Activated CD8-positive, alpha-beta memory T cell treated with anti-CD3 and anti-CD28 coated beads for 48 hours (primary cell): ENCODE data around the gene ARMC8.

ENCODE experiments used
- DNase-seq, 3 experiments: peaks; one replicate each; pipeline ENCODE4 v3.0.0-alpha.2; 2020; ENCODE audit warnings: low read depth in 2 of 3, low spot score in 2 of 3

ARMC8 gene

GRCh38 chr3:138199851-138200250 lies 12.8 kb downstream of the ARMC8 start:
- no peak for DNase-seq

DNA sequence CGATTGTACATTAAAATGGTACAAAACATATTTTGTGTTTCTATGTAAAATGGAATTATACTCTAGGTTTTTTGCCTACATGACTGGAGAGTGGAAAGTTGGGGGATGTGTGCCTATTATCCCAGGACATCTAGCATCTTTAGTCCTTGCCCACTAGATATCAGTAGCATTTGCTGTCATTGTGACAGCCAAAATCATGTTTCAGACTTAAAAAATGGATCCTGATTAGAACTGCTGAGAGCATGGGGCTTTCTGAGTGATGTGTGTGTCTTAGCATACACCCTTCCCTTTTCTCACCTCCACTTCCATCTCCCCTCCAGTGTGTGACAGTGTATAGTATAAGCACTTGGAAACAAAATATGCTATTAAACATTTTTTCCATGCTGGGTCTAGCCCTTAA lies 13.3 kb downstream of the ARMC8 start:
- DNase-seq: no peak

GRCh38 chr3:138202945-138203701 lies 16.0 kb downstream of the ARMC8 start:
- DNase-seq: no peak

DNA sequence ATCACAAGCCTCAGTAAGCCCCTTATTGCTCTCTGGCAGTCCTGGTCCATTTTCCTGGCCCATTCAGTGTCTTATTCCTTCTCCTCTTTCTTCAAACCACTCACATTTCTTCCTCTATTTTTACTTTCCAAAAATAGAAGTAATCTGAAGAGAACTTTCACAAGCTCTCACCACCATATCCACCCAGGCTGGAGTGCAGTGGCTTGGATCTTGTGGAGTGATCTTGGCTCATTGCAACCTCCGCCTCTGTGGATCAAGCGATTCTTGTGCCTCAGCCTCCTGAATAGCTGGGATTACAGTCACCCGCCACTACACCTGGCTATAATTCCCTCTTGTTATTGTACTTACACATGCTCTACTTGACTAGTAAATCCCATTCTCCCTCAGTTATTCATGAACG lies 16.8 kb downstream of the ARMC8 start:
- no peak for DNase-seq

GRCh38 chr3:138205527-138205926 lies 18.4 kb downstream of the ARMC8 start:
- DNase-seq: no peak

DNA sequence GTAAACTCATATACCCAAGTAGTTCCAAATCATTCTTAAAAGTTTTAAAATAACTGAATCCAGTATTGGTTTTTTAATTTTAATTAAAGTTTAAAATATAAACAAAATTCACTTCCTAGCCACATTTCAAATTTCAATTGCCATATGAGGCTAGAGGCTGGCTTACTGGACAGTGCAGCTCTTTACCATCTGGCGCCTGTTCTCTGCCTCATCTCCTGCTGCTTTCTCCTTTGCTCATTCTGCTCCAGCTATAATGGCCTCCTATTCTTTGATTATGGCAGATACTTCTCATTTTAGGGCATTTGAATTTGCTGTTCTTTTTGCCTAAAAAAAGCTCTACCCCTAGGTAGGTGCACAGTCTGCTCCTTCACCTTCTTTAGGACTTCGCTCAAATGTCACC lies 19.1 kb downstream of the ARMC8 start:
- no peak for DNase-seq

DNA sequence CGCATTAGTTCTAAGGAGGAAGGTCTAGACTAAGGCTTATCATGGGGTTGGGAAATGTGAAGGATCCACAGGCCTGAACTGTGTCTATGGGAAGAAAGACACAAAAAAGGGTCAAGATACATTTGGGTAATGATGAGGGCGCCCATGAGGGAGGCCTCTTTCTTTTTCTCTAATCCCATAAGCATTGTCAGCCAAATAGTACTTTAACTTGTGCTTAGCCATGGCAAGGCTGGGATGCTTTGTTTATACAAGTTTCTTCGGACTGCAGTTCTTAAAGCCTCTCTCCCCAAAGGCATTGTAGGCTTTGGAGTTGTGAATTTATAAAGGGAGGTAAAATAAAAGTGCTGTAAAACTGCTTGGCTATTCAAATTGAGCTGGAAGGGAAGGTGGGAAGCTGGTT lies 23.4 kb downstream of the ARMC8 start:
- DNase-seq: no peak

GRCh38 chr3:138213398-138214085 lies 26.4 kb downstream of the ARMC8 start:
- no peak for DNase-seq

DNA sequence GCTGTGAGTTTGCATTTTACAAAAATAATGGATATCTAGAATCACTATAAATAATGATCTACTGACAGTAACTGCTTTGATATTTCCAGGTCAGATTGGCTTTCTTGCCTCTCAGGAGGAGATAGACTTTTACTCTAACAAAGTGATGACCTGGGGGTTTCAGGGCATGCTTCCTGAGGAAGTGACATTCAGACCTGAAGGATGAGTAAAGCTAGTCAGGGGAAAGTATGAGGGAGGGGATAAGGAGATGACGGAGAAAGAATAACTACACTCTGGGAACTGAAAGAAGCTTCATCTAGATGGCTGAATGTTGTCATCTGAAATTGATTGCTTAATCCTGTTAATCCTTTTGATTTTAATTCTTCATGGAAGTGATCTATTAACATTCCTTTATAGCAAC lies 32.2 kb downstream of the ARMC8 start:
- no peak for DNase-seq

GRCh38 chr3:138220242-138220641 lies 33.1 kb downstream of the ARMC8 start:
- no peak for DNase-seq

DNA sequence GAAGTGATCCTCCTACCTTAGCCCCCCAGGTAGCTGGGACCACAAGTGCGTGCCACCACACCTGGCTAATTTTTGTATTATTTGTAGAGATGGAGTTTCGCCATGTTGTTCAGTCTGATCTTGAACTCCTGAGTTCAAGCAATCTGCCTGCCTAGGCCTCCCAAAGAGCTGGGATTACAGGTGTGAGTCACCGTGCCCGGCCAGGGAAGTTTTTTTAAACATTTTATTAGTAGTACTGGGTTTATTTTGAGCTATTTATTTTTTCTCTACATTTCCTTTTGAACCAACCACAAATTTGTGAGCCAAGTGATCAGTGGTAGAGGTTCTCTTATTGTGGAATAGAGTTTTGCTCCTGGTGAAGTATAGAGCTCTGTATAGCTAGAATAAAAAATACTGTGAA lies 33.7 kb downstream of the ARMC8 start:
- no peak for DNase-seq

- no peak for DNase-seq
These were observed 35.2 kb downstream of the ARMC8 start for GRCh38 chr3:138222131-138222941.

DNA sequence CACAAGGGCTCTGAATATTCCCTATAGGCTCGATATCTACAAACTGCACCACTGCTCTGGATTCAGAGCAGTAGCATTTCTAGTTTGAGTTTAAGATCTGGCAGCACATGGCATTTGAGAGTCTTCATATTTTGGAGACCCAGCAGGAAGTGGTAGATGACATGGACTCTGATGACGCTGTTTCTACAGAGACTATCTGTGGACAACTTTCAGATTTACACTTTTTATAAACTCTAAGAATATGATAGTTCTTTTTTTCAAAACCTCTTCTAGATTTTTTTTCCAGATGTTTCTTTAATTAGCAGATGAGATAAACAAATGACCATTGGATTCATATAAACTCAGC lies 35.8 kb downstream of the ARMC8 start:
- DNase-seq: no peak

DNA sequence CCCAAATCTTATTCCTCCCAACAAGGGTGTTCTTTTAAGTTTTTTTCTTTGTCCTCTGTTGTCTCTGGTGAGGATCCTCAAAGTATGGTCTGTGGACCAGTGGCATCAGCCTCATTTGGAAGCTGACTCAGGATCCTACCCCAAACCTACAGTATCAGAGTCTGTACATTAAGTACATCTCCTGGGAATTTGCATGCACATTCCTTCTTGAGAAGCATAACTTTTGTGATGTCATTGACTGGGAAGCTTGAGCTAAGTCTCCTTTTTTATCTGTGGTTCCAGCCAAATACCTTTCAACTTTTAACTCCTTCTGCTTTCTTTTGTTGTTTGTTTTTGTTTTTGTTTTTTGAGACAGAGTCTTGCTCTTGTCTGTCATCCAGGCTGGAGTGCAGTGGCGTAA lies 40.5 kb downstream of the ARMC8 start:
- DNase-seq: no peak

- DNase-seq: no peak
These were observed 43.4 kb downstream of the ARMC8 start for GRCh38 chr3:138230525-138230924.

DNA sequence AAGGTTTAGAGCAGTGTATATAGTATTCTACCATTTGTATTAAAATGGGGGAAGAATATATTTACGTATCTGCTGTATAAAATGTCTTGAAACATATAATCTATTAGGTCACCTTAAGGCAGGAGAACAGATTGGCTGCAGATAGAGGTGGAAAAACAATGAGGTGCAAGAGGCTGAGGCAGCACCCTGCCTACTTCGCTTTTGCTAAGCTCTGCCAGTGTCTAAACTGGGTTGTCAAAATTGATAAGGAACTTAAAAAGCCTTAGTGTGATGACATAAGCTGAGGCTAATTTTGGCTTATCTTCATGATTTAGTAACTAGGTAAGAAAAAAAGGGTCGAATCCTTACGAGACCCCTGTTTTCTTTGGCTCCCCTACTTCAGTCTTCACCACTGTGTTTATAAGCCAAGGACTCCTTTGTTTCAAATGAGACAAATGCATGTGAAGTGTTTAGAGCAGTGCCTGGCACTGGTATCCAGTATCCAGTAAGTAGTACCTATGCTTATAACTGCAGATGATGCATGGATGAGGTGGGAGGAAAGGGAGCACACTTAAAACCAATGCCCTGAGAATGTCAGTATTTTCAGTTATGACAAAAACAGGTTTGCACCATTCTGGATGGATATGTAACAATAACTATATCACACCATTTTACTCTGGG lies 45.7 kb downstream of the ARMC8 start:
- no peak for DNase-seq

- DNase-seq: no peak
These were observed 47.5 kb downstream of the ARMC8 start for GRCh38 chr3:138234401-138235179.

DNA sequence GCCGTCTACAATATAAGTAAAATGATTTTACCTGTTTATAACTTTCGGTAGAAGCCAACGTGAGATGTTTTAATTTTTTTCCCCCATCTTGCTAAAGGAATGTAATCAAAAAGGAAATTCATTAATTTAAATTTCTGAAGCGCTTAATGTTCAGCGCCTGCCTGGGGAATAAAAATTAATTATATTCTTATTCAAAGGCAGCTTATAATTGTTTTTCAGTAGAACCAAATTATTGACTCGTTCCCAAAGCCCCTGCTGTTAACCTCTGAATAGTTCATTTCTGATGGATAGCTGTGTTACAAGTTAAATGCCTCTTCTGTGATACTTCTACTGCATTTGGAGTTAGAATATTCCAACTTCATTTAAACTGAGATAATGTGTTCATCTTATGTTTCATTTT lies 51.6 kb downstream of the ARMC8 start:
- no peak for DNase-seq

DNA sequence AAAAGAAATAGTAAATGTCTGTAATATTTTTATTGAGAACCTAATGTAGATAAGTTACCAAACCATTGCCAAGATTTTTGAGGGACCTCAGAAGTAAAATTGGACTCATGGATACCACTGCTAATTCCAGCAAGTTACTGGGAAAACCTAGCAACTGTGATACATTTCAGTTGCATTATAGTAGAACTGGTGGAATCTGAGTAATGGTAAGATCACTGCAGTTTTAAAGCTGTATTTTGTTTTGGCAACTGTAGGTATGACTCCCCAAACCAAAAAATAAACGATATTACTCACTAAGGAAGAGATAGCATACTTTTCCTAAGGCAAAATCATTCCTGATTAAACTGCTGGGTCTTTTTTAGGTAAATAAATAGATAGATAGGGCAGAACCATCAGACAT lies 54.0 kb downstream of the ARMC8 start:
- DNase-seq: no peak

DNA sequence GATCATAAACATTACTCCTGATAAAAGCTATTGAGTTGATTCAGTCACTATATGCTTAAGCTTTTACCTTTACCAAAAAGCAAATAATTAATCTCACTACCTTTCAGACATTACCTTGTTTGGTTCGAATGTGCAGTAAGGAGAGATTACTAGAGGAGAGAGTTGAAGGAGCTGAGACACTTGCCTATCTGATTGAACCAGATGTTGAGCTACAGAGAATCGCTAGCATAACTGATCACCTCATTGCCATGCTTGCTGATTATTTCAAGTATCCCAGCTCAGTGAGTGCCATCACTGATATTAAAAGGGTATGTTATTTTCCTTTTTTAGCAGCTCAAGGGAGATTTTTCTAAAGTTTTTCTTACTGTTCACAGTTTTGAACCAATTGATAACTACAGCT lies 54.6 kb downstream of the ARMC8 start:
- no peak for DNase-seq

GRCh38 chr3:138242466-138242865 lies 55.4 kb downstream of the ARMC8 start:
- no peak for DNase-seq
